NCI-H2227 (cell line): ENCODE results near the gene IVD.
"Not testable (repeated sequence)": the region's sequence is repeated elsewhere in the genome, so short reads cannot be mapped to it uniquely, and the experiment has no call there.

Experiments used
- DNase-seq: peaks from one replicate; lab custom pipeline; 2025; ENCODE audit not compliant: unreplicated experiment; lab: John Stamatoyannopoulos, UW

IVD gene

DNA sequence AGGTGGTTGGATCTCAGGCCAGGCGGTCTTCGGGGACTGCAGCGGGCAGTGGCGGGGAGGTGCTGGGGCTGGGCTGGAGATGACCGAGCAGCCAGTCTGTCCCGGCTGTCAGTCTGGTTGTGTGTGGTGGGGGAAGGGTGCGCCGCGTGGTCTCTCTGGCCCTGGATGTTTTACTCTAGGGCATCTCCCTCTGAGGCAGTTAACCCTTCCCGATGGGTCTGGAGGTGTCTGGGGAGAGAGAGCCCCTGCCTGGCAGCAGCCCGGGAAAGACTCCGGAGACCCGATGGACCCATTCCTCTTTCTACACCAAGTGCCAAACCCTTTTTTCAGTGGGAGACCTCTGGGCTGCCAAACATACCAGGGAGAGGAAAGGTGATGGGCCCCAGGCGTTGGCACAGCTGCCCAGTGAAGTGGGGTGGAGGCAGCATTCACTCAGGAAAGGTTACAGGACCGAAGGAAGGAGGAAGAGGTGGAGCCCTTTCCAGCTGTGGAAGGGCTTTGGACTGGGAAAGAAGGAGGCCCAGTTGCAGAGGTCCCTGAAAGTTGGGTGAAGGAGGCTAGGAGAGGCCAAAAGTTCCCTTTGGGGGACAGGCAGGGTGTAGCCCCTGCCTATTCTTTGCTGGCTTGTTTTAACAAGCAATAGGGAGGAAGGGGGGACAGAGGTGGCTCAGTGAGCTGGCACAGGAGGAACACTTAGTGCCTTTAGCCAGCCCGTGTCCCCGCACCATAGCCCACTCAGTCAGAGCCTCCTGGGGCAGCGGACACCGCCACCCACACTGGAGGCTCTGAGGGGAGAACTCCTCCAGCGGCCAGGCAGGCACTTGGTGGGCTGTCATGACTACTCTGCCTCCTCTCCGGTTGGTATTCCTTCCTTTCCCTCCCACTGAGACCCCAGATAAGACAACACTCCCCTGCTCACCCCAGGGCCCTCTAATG, 32.4 kb downstream of the IVD start:
- DNase-seq: no peak

DNA sequence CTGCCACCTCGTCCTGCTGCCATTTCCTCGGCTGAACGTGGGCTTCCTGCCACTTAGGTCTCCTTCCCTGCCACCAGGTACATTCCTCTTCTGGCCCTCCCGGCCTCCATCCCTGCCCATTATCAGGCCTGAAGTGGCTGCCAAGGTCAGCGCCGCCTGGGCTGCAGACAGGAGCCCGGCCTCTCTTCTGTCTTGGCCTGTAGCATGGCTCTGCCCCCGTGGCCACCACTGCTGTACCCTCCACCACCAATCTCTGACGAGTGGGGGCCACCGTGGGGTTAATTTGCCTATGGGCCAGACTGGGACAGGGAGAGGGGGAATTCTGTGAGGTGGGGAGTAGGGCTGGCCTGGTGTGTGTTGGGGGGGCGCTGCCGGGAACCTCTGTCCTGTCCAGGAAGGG, 33.1 kb downstream of the IVD start:
- DNase-seq: no peak

GRCh38 chr15:40439461-40439959, 33.9 kb downstream of the IVD start:
- peak; percentile 11 for DNase-seq

- DNase-seq: peak; percentile 28
These were observed 34.6 kb downstream of the IVD start for GRCh38 chr15:40439960-40440742.

GRCh38 chr15:40440743-40441564, 35.4 kb downstream of the IVD start, which contains the start of gene BAHD1:
TSS of gene BAHD1 (plus strand) at chr15:40440953. CDS start at chr15:40458465, 17,512 bp downstream.
- DNase-seq: peak; percentile 95

DNA sequence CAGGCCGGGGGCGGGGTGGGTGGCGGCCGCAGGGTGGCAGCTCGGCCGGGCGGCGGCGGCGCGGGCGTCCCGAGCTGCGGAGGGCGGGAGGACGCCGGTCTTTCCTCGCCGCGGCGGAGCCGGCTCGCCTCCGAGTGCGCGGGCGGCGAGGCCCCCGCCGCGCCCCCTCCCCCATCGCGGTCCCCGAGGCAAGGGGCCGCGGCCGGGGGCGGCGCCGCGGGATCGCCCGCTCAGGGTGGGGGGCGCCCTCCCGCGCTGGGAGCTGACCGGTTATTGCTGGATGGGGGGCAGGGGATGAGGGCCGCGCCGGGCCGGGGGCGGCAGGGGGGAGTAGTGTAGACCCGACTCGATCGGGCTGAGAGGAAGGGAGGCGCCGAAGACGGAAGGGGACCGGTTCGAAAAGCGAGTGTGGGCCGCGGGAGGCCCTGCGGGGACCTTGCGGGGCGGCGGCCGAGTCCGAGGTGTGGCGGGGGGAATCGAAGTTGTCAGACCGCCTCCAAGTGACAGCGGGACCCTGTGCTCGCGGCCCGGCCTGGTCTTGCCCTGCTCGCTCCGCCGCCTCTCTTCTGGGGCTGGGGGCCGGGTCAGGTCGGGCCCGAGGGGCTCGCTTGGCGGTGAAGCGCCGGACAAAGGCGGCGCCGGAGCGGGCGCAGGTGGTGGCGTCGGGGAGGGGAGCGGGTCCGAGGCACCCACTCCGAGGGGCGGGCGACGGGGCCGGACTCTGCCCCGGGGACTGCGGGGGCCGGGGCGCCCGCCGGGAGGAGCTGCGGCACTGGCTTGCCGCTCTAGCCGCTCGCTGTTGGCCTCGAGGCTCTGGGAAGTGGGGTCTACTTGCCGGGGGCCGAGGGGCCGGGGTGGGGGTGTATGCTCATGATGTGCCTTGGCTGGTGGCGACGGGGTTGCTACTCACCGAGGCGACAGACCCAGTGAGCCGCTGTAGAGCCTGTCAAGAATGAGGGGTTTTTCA, 36.3 kb downstream of the IVD start:
- DNase-seq: peak; percentile 26

DNA sequence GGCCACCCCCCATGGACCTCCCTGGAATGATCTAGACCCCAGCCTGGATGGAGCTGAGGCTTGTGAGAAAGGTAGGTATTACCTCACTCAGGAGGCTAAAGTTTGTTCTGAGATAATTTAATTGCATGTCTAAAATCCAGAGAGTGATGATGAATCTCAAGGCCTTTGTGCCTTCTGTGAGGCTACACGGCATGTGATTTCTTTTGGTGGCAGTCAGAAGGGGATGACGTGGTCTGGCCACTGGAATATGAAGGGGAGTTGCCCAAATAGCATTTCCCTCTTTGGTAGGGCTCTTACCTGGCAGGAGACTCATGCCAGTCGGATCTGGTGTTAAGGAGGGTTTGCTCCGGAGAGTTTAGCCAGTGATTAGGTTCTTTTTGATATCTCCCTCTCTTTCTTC, 37.7 kb downstream of the IVD start:
- no peak for DNase-seq

DNA sequence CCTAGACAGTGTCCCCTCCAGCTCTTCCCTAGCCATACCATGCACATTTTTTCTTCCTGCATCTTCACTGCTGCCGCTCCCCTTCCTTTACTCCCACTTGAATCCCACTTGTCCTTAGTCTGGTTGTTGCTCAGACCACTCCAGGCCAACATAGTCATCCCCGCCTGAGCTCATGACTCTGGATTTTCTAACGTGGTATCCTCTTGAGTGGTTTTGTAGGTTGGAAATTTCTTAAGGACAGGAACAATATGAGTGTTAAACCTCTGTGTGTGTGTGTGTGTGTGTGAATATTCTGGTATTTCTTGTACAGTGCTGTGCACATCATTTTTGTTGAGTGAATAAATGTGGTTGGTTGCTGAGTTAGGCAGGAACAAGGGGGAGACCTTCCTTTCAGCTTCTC, 38.3 kb downstream of the IVD start:
- DNase-seq: no peak

DNA sequence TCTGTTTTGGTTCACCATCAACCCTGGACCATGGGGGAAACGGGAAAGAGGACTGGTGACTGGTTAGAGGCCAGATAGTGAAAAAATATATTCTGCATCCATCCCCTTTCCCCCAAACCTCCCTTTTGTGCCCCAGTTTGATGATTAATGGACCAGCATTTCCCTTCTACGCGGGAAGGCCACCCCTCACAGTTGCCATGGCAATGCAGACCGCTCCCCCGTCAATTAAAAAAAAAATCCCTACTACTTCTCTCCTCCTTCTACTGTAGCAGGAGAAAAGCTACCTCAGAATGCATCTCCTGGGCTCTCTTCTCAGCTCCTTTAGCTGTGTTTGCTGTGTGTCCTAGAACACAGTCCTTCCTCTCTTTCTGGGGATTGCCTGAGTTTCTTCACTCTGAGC, 39.1 kb downstream of the IVD start:
- DNase-seq: peak; percentile 18

- no peak for DNase-seq
These were observed 39.9 kb downstream of the IVD start for GRCh38 chr15:40445421-40445922.

DNA sequence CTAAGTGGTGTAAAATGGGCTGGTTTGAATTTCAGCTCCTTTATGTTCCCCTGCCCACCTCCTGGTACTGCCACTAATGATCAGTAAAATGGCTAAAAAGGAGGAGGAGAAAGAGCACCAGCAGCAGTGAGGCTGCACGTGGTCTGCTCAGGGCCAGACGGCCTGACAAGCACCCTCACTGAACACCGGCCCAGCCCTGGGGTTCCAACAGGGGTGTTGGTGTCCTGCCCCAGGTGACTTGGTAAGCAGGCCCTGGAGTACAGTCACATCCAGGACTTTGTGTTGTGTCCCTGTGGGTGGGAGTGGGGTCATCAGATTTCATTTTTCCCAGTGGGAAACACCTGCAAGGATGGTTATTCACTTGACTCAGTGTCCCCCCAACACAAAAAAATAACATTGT, 40.5 kb downstream of the IVD start:
- DNase-seq: no peak

DNA sequence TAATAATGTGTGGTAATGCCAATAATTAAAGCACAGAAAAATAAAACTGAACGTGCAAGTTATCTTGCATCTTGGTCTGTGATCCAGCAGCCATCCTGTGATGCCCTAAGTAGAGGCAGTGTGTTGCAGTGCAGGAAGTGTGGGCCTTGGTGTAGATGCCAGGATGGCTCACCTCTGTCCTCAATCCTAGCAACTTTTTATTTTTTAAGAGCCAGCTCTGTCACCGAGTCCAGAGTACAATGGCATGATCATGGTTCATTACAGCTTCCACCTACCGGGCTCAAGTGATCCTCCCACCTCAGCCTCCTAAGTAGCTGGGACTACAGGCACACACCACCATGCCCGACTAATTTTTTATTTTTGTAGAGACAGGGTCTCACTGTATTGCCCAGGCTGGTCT, 42.8 kb downstream of the IVD start:
- no peak for DNase-seq

DNA sequence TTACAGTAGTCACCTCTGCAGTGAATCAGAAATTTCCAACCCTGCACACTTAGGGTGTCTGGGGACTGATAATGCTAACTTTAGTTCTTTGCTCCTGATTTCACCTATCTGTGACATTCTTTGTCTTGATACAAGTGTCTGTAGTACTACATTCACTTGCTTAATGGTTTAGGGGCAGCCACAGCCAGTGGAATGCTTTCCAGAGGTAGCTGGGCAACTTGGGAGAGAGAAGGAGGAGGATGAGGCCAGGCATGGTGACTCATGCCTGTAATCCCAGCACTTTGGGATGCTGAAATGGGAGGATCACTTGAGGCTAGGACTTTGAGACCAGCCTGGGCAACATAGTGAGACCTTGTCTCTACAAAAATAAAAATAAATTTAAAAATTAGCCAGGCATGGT, 43.7 kb downstream of the IVD start:
- DNase-seq: no peak

DNA sequence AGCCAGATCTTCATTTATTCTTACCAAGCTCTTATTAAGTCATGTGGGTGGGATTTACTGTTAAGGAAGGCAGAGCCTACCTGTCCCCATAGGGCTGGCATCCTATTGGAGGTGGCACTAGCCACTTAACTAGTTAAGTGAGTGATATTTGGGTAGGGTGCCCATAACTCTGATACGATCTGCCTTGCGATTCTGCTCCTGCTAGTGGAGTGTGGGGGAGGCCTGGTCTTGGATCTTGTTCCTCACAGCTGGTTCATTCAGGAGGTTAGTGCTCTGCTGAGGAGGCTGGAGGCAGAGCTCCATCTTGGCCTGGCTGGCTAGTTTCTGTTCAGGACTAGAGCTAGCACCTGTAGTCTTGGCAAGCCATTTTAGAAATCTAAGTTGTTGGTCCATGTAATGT, 44.5 kb downstream of the IVD start:
- DNase-seq: no peak

GRCh38 chr15:40451527-40452158, 46.0 kb downstream of the IVD start:
- no peak for DNase-seq

DNA sequence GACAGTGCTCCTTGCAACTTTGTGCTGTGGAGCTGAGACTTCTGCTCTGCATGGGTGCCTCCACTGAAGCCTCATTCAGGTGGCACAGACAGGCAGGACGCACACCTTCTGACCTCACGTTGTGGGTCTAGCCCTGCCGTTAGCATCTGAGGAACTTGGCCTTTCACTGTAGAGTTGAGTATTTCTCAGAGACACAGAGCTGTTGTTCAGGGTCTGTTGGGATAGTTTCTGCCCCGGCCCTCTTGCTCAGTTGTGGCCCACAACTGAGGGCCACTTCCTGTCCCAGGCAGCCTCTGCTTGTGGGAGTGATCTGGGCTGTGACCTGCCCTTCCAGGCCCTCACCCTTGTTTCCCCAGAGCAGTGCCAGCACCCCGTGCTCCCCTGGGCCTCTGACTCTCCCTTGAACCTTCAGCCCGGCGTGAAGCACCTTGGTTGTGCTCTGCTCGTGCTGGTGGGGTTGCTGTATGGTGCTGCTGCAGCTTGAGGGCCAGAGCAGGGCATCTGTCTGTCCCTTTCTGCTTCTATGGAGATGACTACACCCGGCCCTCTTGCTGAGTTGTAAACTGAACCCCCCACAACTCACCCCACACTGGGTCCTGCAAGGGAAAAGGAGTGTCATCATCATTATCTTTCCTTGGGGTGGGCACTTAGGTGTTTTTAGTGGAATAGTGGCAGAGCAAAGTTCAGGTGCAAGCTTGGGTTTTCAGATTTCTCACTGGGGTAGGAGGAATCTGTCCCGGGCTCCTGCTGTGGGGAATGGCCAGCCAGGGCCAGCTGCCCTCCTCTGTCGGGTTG, 46.9 kb downstream of the IVD start:
- DNase-seq: no peak

DNA sequence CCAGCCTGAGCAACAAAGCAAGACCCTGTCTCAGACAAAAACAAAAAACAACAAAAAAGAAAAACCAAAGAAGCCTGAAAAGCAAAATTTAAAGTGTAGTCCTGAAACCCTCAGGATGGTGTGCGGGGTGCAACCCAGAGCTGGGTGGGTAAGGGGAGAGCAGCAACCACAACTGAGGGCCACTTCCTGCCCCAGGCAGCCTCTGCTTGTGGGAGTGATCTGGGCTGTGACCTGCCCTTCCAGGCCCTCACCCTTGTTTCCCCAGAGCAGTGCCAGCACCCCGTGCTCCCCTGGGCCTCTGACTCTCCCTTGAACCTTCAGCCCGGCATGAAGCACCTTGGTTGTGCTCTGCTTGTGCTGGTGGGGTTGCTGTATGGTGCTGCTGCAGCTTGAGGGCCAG, 48.3 kb downstream of the IVD start:
- not testable (repeated sequence) for DNase-seq

GRCh38 chr15:40454904-40455391, 49.4 kb downstream of the IVD start:
- DNase-seq: no peak
